Liver (tissue), 3 donors: ENCODE results near the gene SLC66A2.

Experiments used
- ATF3 ChIP-seq: IDR thresholded peaks from 2 replicates; pipeline ENCODE4 v1.6.1; 2016; ENCODE audit warnings: antibody characterized with exemption
- CTCF ChIP-seq: fragments of 150-350 bp; IDR thresholded peaks from 2 replicates; pipeline ENCODE4 v1.5.1; 2017; ENCODE audit warnings: improper control_type of control experiment, low read depth, low read length; ENCODE audit not compliant: missing input control
- EGR1 ChIP-seq, 2 donors: IDR thresholded peaks; 2 replicates each; pipeline ENCODE4 v1.6.1; 2016 to 2018; ENCODE audit warnings: antibody characterized with exemption in 2 of 2, low read depth in 2 of 2
- GABPA ChIP-seq, 2 donors: IDR thresholded peaks in 1 of 2; conservative IDR thresholded peaks in 1 of 2; 2 replicates each; pipeline ENCODE4 v1.6.1; 2016; ENCODE audit warnings: antibody characterized with exemption in 2 of 2, mild to moderate bottlenecking in 1 of 2, moderate library complexity in 1 of 2
- HNF4A ChIP-seq, 2 donors: conservative IDR thresholded peaks; 2 replicates each; pipeline ENCODE4 v1.6.1; 2016; ENCODE audit warnings: antibody characterized with exemption in 2 of 2, mild to moderate bottlenecking in 2 of 2
- JUND ChIP-seq, 2 donors: IDR thresholded peaks; 2 replicates each; pipeline ENCODE4 v1.6.1; 2016; ENCODE audit warnings: antibody characterized with exemption in 2 of 2
- MAX ChIP-seq: IDR thresholded peaks from 2 replicates; pipeline ENCODE4 v1.6.1; 2016; ENCODE audit warnings: antibody characterized with exemption
- RAD21 ChIP-seq, 2 donors: IDR thresholded peaks; 2 replicates each; pipeline ENCODE4 v1.6.1; 2016; ENCODE audit warnings: antibody characterized with exemption in 2 of 2, mild to moderate bottlenecking in 2 of 2
- REST ChIP-seq: IDR thresholded peaks from 2 replicates; pipeline ENCODE4 v1.6.1; 2016; ENCODE audit warnings: antibody characterized with exemption, mild to moderate bottlenecking
- RXRA ChIP-seq, 2 donors: IDR thresholded peaks; 2 replicates each; pipeline ENCODE4 v1.6.1; 2017 to 2018; ENCODE audit warnings: antibody characterized with exemption in 2 of 2, mild to moderate bottlenecking in 1 of 2
- SP1 ChIP-seq: IDR thresholded peaks from 2 replicates; pipeline ENCODE4 v1.6.1; 2018; ENCODE audit warnings: antibody characterized with exemption, mild to moderate bottlenecking
- TAF1 ChIP-seq: conservative IDR thresholded peaks from 2 replicates; pipeline ENCODE4 v1.6.1; 2016; ENCODE audit warnings: antibody characterized with exemption, mild to moderate bottlenecking
- YY1 ChIP-seq: IDR thresholded peaks from 2 replicates; pipeline ENCODE4 v1.6.1; 2016; ENCODE audit warnings: antibody characterized with exemption, mild to moderate bottlenecking
- donor health status: healthy.
- donor health status: healthy.

- TF ChIP-seq HNF4A (conservative IDR thresholded peaks at IDR 0.05) (no peak), MAX (no peak), CTCF (no peak), RAD21 (IDR thresholded peaks at IDR 0.05) (no peak), TAF1 (no peak), YY1 (no peak), REST (no peak), ATF3 (no peak), JUND (IDR thresholded peaks at IDR 0.05) (no peak), SP1 (no peak), EGR1 (IDR thresholded peaks at IDR 0.05; ENCODE audit: low read depth in 2 of 2) (no peak), GABPA (IDR thresholded peaks at IDR 0.05 in 1 of 2, conservative IDR thresholded peaks at IDR 0.05 in 1 of 2) (no peak), RXRA (IDR thresholded peaks at IDR 0.05) (no peak)
Measured at GRCh38 chr18:79980585-79980984, 29.1 kb upstream of the SLC66A2 start.
